AG08395 (cell line): ENCODE results near the gene SH3BGR.
"Not testable (repeated sequence)": the region's sequence is repeated elsewhere in the genome, so short reads cannot be mapped to it uniquely, and the experiment has no call there.

ENCODE experiments used
- DNase-seq: peaks from one replicate; pipeline ENCODE4 v3.0.0; 2012; ENCODE audit warnings: mixed read lengths, low spot score

Gene SH3BGR

GRCh38 chr21:39515684-39516472 is 64.1 kb downstream of the SH3BGR start:
- no peak for DNase-seq

- DNase-seq: peak; percentile 74
These were observed 66.5 kb downstream of the SH3BGR start for GRCh38 chr21:39518055-39518846.

GRCh38 chr21:39518847-39519210 is 67.1 kb downstream of the SH3BGR start:
- no peak for DNase-seq

GRCh38 chr21:39519835-39520234 is 68.1 kb downstream of the SH3BGR start:
- DNase-seq: no peak

- no peak for DNase-seq
These were observed 71.6 kb downstream of the SH3BGR start for GRCh38 chr21:39523399-39523798.

GRCh38 chr21:39523915-39524314 is 72.1 kb downstream of the SH3BGR start:
- DNase-seq: no peak

GRCh38 chr21:39525129-39525528 is 73.4 kb downstream of the SH3BGR start:
- no peak for DNase-seq

- no peak for DNase-seq
These were observed 73.8 kb downstream of the SH3BGR start for GRCh38 chr21:39525601-39526000.

GRCh38 chr21:39527067-39527595 is 75.4 kb downstream of the SH3BGR start:
- DNase-seq: no peak

GRCh38 chr21:39527664-39528381 is 76.1 kb downstream of the SH3BGR start:
- no peak for DNase-seq

- DNase-seq: no peak
These were observed 77.3 kb downstream of the SH3BGR start for GRCh38 chr21:39529026-39529425.

GRCh38 chr21:39531064-39531463 is 79.3 kb downstream of the SH3BGR start:
- DNase-seq: no peak

- no peak for DNase-seq
These were observed 80.1 kb downstream of the SH3BGR start for GRCh38 chr21:39531840-39532239.

GRCh38 chr21:39533545-39534380 is 82.0 kb downstream of the SH3BGR start:
- DNase-seq: no peak

- no peak for DNase-seq
These were observed 84.1 kb downstream of the SH3BGR start for GRCh38 chr21:39535646-39536437.

- DNase-seq: no peak
These were observed 85.1 kb downstream of the SH3BGR start for GRCh38 chr21:39536835-39537234.

GRCh38 chr21:39537571-39537970 is 85.8 kb downstream of the SH3BGR start:
- no peak for DNase-seq

GRCh38 chr21:39538453-39539042 is 86.8 kb downstream of the SH3BGR start:
- no peak for DNase-seq

- not testable (repeated sequence) for DNase-seq
These were observed 88.6 kb downstream of the SH3BGR start for GRCh38 chr21:39540367-39540766.

GRCh38 chr21:39542736-39543135 is 91.0 kb downstream of the SH3BGR start:
- no peak for DNase-seq
